Calu3 (cell line): Measurements from ENCODE around the gene FRG1. TPM values are rescaled to one million over a fixed set of nuclear protein-coding genes. Genes with fewer than 3 reads are reported as not detected.
"Not testable (repeated sequence)": the region's sequence is repeated elsewhere in the genome, so short reads cannot be mapped to it uniquely, and the experiment has no call there.

Experiments
- BruUV-seq: library from RNA; stranded (reverse); fragments of 400-500 nt; replicated peaks from 2 replicates; lab custom pipeline; 2021; lab: Mats Ljungman, UMichigan
- CTCF ChIA-PET: fragments of 300-600 bp; sonication (Branson Sonifier 250); formaldehyde crosslinking; loops from one replicate; lab custom pipeline; 2022; ENCODE audit warnings: antibody characterized with exemption; lab: Charles Lee
- DNase-seq: peaks from one replicate; pipeline ENCODE4 v3.0.0; 2022
- H3K27ac Mint-ChIP-seq: one replicate; pipeline ENCODE4 v1.8.0; 2022; ENCODE audit warnings: mixed read lengths; ENCODE audit not compliant: unreplicated experiment
- H3K27me3 Mint-ChIP-seq: one replicate; pipeline ENCODE4 v1.8.0; 2022; ENCODE audit warnings: mixed read lengths; ENCODE audit not compliant: unreplicated experiment
- H3K36me3 Mint-ChIP-seq: one replicate; pipeline ENCODE4 v1.8.0; 2022; ENCODE audit warnings: mild to moderate bottlenecking, moderate library complexity, mixed read lengths; ENCODE audit not compliant: insufficient read depth, unreplicated experiment
- H3K4me1 Mint-ChIP-seq: one replicate; pipeline ENCODE4 v1.8.0; 2022; ENCODE audit warnings: mild to moderate bottlenecking, low read depth, mixed read lengths; ENCODE audit not compliant: unreplicated experiment
- H3K4me3 Mint-ChIP-seq: one replicate; pipeline ENCODE4 v1.8.0; 2022; ENCODE audit warnings: mild to moderate bottlenecking, low read depth, moderate library complexity, mixed read lengths; ENCODE audit not compliant: unreplicated experiment
- H3K9me3 Mint-ChIP-seq: one replicate; pipeline ENCODE4 v1.8.0; 2022; ENCODE audit warnings: low read depth, mixed read lengths; ENCODE audit not compliant: unreplicated experiment
- intact Hi-C: fragments of 100-400 bp; cut with micrococcal nuclease; formaldehyde crosslinking; loops from one replicate; pipeline ENCODE4 v1.10.0; 2022; ENCODE audit not compliant: unreplicated experiment
- total RNA-seq: library from RNA; stranded (reverse); gene quantifications from 2 replicates; pipeline ENCODE4 v1.2.3, GENCODE V29; 2022
- TF ChIP-seq, protein P1 (sequence below): fragments of 200-600 bp; IDR thresholded peaks from one replicate; pipeline ENCODE4 v1.8.0; 2022; ENCODE audit warnings: antibody characterized with exemption; ENCODE audit not compliant: unreplicated experiment

FRG1 gene
- total RNA-seq, 1 experiment from 2014 or later: 31.8 TPM

DNA sequence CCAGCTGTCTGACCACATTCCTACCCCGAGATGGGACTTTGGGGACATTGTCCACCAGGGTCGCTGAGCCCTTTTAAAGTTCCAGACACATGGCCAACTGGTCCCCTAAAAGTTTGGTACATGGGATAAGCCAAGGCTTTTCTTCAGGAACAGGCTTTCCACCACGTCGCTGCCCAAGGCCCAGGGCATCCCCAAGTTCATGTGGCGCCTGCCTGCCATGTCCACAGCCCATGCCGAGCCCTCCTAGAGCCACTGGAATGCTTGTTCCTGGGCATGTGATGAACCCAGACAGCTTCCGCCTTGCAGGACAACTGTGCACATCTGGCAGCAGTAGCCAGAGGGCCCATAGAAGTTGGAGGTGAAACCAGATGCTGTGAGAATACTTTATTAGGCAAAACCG lies 41.3 kb downstream of the FRG1 start:
- intact Hi-C loops: no loop called here
- Mint-ChIP-seq H3K9me3 (no peaks in the 10 kb centered on the region), H3K27ac (no peak overlapping the region), H3K36me3 (peaks cover 6% of the 10 kb centered on the region), H3K27me3 (no peaks in the 10 kb centered on the region), H3K4me3 (no peak overlapping the region), H3K4me1 (no peaks in the 10 kb centered on the region)
- CTCF ChIA-PET: no interaction called here
- TF ChIP-seq, protein P1, sequence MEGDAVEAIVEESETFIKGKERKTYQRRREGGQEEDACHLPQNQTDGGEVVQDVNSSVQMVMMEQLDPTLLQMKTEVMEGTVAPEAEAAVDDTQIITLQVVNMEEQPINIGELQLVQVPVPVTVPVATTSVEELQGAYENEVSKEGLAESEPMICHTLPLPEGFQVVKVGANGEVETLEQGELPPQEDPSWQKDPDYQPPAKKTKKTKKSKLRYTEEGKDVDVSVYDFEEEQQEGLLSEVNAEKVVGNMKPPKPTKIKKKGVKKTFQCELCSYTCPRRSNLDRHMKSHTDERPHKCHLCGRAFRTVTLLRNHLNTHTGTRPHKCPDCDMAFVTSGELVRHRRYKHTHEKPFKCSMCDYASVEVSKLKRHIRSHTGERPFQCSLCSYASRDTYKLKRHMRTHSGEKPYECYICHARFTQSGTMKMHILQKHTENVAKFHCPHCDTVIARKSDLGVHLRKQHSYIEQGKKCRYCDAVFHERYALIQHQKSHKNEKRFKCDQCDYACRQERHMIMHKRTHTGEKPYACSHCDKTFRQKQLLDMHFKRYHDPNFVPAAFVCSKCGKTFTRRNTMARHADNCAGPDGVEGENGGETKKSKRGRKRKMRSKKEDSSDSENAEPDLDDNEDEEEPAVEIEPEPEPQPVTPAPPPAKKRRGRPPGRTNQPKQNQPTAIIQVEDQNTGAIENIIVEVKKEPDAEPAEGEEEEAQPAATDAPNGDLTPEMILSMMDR: no peak
- BruUV-seq: no TSS peak
- DNase-seq: no peak

DNA sequence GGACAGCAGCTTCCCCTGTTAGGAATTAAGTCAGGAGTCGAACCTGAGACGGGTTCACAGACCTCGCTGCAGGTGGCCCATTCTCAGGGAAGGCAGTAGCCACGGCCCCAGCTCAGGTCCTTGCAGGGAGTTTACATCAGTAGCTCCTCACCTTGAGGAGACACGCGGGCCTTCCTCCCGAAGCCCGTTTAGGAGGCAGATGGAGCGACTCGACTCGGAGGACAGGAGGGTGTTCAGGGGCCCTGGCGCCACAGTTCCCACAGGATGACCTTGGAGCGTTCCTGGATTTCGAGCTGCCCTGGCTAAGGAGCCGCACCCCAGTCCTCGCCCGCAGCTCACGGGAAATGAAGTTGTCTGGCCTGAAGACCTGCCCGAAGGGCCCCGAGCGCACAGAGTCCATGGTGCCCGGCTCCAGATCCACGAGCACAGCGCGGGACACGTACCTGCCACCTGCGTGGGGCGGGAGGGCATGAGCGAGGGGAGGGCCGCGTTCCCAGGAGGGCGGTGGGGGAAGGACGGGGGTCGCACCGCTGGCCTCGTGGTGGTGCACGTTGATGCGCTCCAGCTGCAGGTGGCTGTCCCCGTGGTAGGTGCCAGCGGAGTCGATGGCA lies 43.3 kb downstream of the FRG1 start:
- CTCF ChIA-PET, H3K4me1 Mint-ChIP-seq, H3K9me3 Mint-ChIP-seq, H3K27me3 Mint-ChIP-seq, H3K27ac Mint-ChIP-seq, H3K36me3 Mint-ChIP-seq, DNase-seq, intact Hi-C loops, H3K4me3 Mint-ChIP-seq, BruUV-seq: not testable (repeated sequence)

GRCh38 chr4:189984661-189985060 lies 44.0 kb downstream of the FRG1 start:
- H3K27ac Mint-ChIP-seq, intact Hi-C loops, BruUV-seq, CTCF ChIA-PET, H3K27me3 Mint-ChIP-seq, DNase-seq, H3K4me3 Mint-ChIP-seq, H3K9me3 Mint-ChIP-seq, H3K4me1 Mint-ChIP-seq, H3K36me3 Mint-ChIP-seq: not testable (repeated sequence)

GRCh38 chr4:189985651-189986243 lies 45.1 kb downstream of the FRG1 start:
- H3K27ac Mint-ChIP-seq, CTCF ChIA-PET, H3K4me1 Mint-ChIP-seq, intact Hi-C loops, H3K27me3 Mint-ChIP-seq, DNase-seq, H3K4me3 Mint-ChIP-seq, H3K9me3 Mint-ChIP-seq, BruUV-seq, H3K36me3 Mint-ChIP-seq: not testable (repeated sequence)

- BruUV-seq: no TSS peak
- no peaks in the 10 kb centered on the region for H3K27me3 Mint-ChIP-seq
- H3K9me3 Mint-ChIP-seq: no peaks in the 10 kb centered on the region
- no peaks in the 10 kb centered on the region for H3K4me1 Mint-ChIP-seq
- no peaks in the 10 kb centered on the region for H3K36me3 Mint-ChIP-seq
- no peak overlapping the region for H3K27ac Mint-ChIP-seq
- DNase-seq: no peak
- H3K4me3 Mint-ChIP-seq: no peak overlapping the region
- TF ChIP-seq, protein P1: no peak
- CTCF ChIA-PET: no interaction called here
- intact Hi-C loops: no loop called here
Measured at GRCh38 chr4:189988877-189989431, 48.3 kb downstream of the FRG1 start.

DNA sequence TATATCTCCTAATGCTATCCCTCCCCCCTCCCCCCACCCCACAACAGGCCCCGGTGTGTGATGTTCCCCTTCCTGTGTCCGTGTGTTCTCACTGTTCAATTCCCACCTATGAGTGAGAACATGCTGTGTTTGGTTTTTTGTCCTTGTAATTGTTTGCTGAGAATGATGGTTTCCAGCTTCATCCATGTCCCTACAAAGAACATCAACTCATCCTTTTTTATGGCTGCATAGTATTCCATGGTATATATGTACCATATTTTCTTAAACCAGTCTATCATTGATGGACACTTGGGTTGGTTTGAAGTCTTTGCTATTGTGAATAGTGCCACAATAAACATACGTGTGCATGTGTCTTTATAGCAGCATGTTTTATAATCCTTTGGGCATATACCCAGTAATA lies 49.3 kb downstream of the FRG1 start:
- DNase-seq, H3K27ac Mint-ChIP-seq, H3K9me3 Mint-ChIP-seq, BruUV-seq, H3K4me3 Mint-ChIP-seq, H3K27me3 Mint-ChIP-seq, intact Hi-C loops, H3K36me3 Mint-ChIP-seq, H3K4me1 Mint-ChIP-seq, CTCF ChIA-PET: not testable (repeated sequence)

Other genes starting within 250 kb of the FRG1 start
- gene FRG2, start 86.4 kb downstream of the FRG1 start, total RNA-seq: not detected in 2 replicates
- not detected in 2 replicates for gene DBET, start 123.6 kb downstream of the FRG1 start, total RNA-seq
- gene DUX4, start 232.9 kb downstream of the FRG1 start, total RNA-seq: not detected in 2 replicates